H9 (cell line): ENCODE results near the gene MYO1E. TPM values are rescaled to one million over a fixed set of nuclear protein-coding genes. Genes with fewer than 3 reads are reported as not detected.
"Not testable (repeated sequence)": the region's sequence is repeated elsewhere in the genome, so short reads cannot be mapped to it uniquely, and the experiment has no call there.

Source experiments
- DNase-seq: peaks from one replicate; pipeline ENCODE4 v3.0.0-alpha.2; 2017
- H2AFZ ChIP-seq: one replicate; pipeline ENCODE4 v1.6.1; 2013; ENCODE audit warnings: mild to moderate bottlenecking, low read length, control low read depth, moderate library complexity
- H2AK5ac ChIP-seq: 2 replicates; pipeline ENCODE4 v1.6.1; 2013; ENCODE audit warnings: low read length, control low read depth, mixed read lengths; ENCODE audit not compliant: insufficient read length
- H2BK120ac ChIP-seq: one replicate; pipeline ENCODE4 v1.6.1; 2013; ENCODE audit warnings: low read depth, mild to moderate bottlenecking, low read length, control low read depth, inconsistent platforms; ENCODE audit not compliant: poor library complexity, severe bottlenecking
- H2BK12ac ChIP-seq: 2 replicates; pipeline ENCODE4 v1.6.1; 2013; ENCODE audit warnings: low read length, control low read depth, mixed read lengths, low read depth; ENCODE audit not compliant: insufficient read length
- H2BK15ac ChIP-seq: 2 replicates; pipeline ENCODE4 v1.6.1; 2013; ENCODE audit warnings: low read depth, low read length, control low read depth
- H2BK20ac ChIP-seq: one replicate; pipeline ENCODE4 v1.6.1; 2013; ENCODE audit warnings: low read depth, mild to moderate bottlenecking, low read length, control low read depth, inconsistent platforms; ENCODE audit not compliant: poor library complexity, severe bottlenecking
- H2BK5ac ChIP-seq: 2 replicates; pipeline ENCODE4 v1.6.1; 2013; ENCODE audit warnings: low read length, control low read depth, mixed read lengths; ENCODE audit not compliant: insufficient read length
- H3K14ac ChIP-seq: 2 replicates; pipeline ENCODE4 v1.6.1; 2013; ENCODE audit warnings: low read length, control low read depth; ENCODE audit not compliant: insufficient read depth
- H3K18ac ChIP-seq: 2 replicates; pipeline ENCODE4 v1.6.1; 2013; ENCODE audit warnings: low read depth, mild to moderate bottlenecking, mixed read lengths, low read length, control low read depth; ENCODE audit not compliant: insufficient read length
- H3K23ac ChIP-seq: 2 replicates; pipeline ENCODE4 v1.6.1; 2013; ENCODE audit warnings: low read length, control low read depth, mixed read lengths, low read depth; ENCODE audit not compliant: insufficient read length
- H3K23me2 ChIP-seq: 2 replicates; pipeline ENCODE4 v1.6.1; 2013; ENCODE audit warnings: low read depth, mild to moderate bottlenecking, mixed read lengths, low read length, control low read depth; ENCODE audit not compliant: insufficient read length, poor library complexity, severe bottlenecking
- H3K27ac ChIP-seq: 2 replicates; pipeline ENCODE4 v1.5.1; 2013; ENCODE audit warnings: low read length, control low read depth, mixed read lengths, low read depth; ENCODE audit not compliant: insufficient read length
- H3K27me3 ChIP-seq: 2 replicates; pipeline ENCODE4 v1.6.1; 2013; ENCODE audit warnings: low read length, control low read depth, inconsistent platforms; ENCODE audit not compliant: insufficient read depth
- H3K4ac ChIP-seq: 2 replicates; pipeline ENCODE4 v1.6.1; 2013; ENCODE audit warnings: low read depth, mild to moderate bottlenecking, control low read depth, inconsistent platforms, low read length, moderate library complexity
- H3K4me1 ChIP-seq: 2 replicates; pipeline ENCODE4 v1.6.1; 2013; ENCODE audit warnings: low read length, control low read depth, inconsistent platforms; ENCODE audit not compliant: insufficient read depth
- H3K4me2 ChIP-seq: 2 replicates; pipeline ENCODE4 v1.6.1; 2013; ENCODE audit warnings: low read length, control low read depth, mixed read lengths; ENCODE audit not compliant: insufficient read length, insufficient read depth
- H3K56ac ChIP-seq: 2 replicates; pipeline ENCODE4 v1.6.1; 2013; ENCODE audit warnings: low read depth, mild to moderate bottlenecking, mixed read lengths, low read length, control low read depth; ENCODE audit not compliant: insufficient read length
- H3K79me1 ChIP-seq: 2 replicates; pipeline ENCODE4 v1.6.1; 2013; ENCODE audit warnings: low read depth, mild to moderate bottlenecking, moderate library complexity, low read length, control low read depth, inconsistent platforms; ENCODE audit not compliant: insufficient read depth, poor library complexity, severe bottlenecking
- H3K79me2 ChIP-seq: 2 replicates; pipeline ENCODE4 v1.6.1; 2013; ENCODE audit warnings: low read length, control low read depth, inconsistent platforms; ENCODE audit not compliant: insufficient read depth
- H3K9ac ChIP-seq: 2 replicates; pipeline ENCODE4 v1.6.1; 2013; ENCODE audit warnings: low read length, control low read depth, mixed read lengths; ENCODE audit not compliant: insufficient read length; ENCODE audit errors: extremely low read depth
- H3K9me3 ChIP-seq: one replicate; pipeline ENCODE4 v1.6.1; 2013; ENCODE audit warnings: low read depth, low read length, inconsistent platforms; ENCODE audit not compliant: control insufficient read depth
- H3T11ph ChIP-seq: one replicate; pipeline ENCODE4 v1.6.1; 2013; ENCODE audit warnings: mild to moderate bottlenecking, low read length, control low read depth, inconsistent platforms
- H4K20me1 ChIP-seq: one replicate; pipeline ENCODE4 v1.6.1; 2013; ENCODE audit not compliant: control insufficient read depth, insufficient read length, insufficient read depth
- H4K5ac ChIP-seq: 2 replicates; pipeline ENCODE4 v1.6.1; 2013; ENCODE audit warnings: low read depth, mild to moderate bottlenecking, mixed read lengths, low read length, control low read depth; ENCODE audit not compliant: insufficient read length
- H4K8ac ChIP-seq: replicated peaks from 2 replicates; pipeline ENCODE4 v1.6.1; 2013; ENCODE audit warnings: low read length, control low read depth, mixed read lengths, low read depth; ENCODE audit not compliant: insufficient read length
- H4K91ac ChIP-seq: 2 replicates; pipeline ENCODE4 v1.6.1; 2013; ENCODE audit warnings: low read depth, mild to moderate bottlenecking, moderate library complexity, mixed read lengths, low read length, control low read depth; ENCODE audit not compliant: insufficient read length
- H3K27ac Mint-ChIP-seq, 3 experiments: 2 replicates in 2 of 3; 3 replicates in 1 of 3; pipeline ENCODE4 v1.8.0; 2020 to 2021; ENCODE audit warnings: mixed read lengths in 3 of 3, mild to moderate bottlenecking in 1 of 3, moderate library complexity in 1 of 3
- H3K27me3 Mint-ChIP-seq: 2 replicates; pipeline ENCODE4 v1.8.0; 2021; ENCODE audit warnings: low read depth, mild to moderate bottlenecking, moderate library complexity, mixed read lengths
- H3K36me3 Mint-ChIP-seq, 3 experiments: 2 replicates in 2 of 3; 3 replicates in 1 of 3; pipeline ENCODE4 v1.8.0; 2020 to 2021; ENCODE audit warnings: low read depth in 3 of 3, mixed read lengths in 3 of 3; ENCODE audit not compliant: insufficient read depth in 1 of 3
- H3K4me1 Mint-ChIP-seq, 2 experiments: 2 replicates each; pipeline ENCODE4 v1.8.0; 2020; ENCODE audit warnings: mixed read lengths in 2 of 2
- H3K4me3 Mint-ChIP-seq, 2 experiments: 2 replicates in 1 of 2; 3 replicates in 1 of 2; pipeline ENCODE4 v1.8.0; 2020 to 2021; ENCODE audit warnings: mild to moderate bottlenecking in 2 of 2, mixed read lengths in 2 of 2, moderate library complexity in 1 of 2
- H3K9me3 Mint-ChIP-seq, 2 experiments: 2 replicates in 1 of 2; 3 replicates in 1 of 2; pipeline ENCODE4 v1.8.0; 2020; ENCODE audit warnings: mild to moderate bottlenecking in 2 of 2, mixed read lengths in 2 of 2, moderate library complexity in 1 of 2
- WGBS: extraction: QIAGEN DNeasy Blood & Tissue Kit; methylation state at CpG from one replicate; pipeline ENCODE4 v1.1.7; 2013; ENCODE audit warnings: missing lambda C conversion rate, low lambda C conversion rate, mixed read lengths; ENCODE audit not compliant: insufficient read length; ENCODE audit errors: extremely low coverage; 5-methylcytosine and 5-hydroxymethylcytosine counted together
- total RNA-seq: library from RNA; stranded (reverse); gene quantifications from 2 replicates; pipeline ENCODE4 v1.2.1, GENCODE V29; 2021
- TF ChIP-seq, protein P1 (sequence below): fragments of 200-600 bp; sonication (generic); conservative IDR thresholded peaks from 3 replicates; pipeline ENCODE4 v1.8.0; 2021; ENCODE audit warnings: antibody characterized with exemption, mild to moderate bottlenecking

Gene MYO1E
- total RNA-seq, 1 experiment from 2014 or later = 235 TPM

DNA sequence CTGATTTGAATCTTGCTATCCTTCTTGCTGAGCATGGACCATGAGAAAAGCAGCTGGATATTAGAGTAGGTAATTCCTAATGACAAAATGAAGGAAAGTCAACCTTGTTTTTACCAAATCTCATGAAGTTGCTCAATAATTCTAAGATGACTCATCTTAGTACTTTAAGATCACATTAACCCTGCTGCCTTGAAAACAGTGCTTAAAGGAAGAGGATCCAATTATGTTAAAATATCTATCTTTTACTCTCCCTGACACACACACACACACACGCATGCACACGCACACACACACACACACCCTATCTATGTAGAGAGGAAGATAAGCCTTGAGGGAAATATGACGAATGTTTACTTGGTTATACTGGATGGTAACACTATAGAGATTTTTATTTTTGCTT lies 16.0 kb upstream of the MYO1E start:
- H3K18ac ChIP-seq = no peak overlapping the region
- Mint-ChIP-seq H3K27me3 (no peaks in the 10 kb centered on the region), H3K27ac (no peak overlapping the region), H3K4me3 (no peak overlapping the region), H3K36me3 (no peaks in the 10 kb centered on the region), H3K4me1 (peaks cover 9% of the 10 kb centered on the region in 2 experiments; a peak in 3 of 4 replicates), H3K9me3 (no peaks in the 10 kb centered on the region)
- WGBS = no CpG with 5 or more reads among the region's 3 CpGs
- no peaks in the 10 kb centered on the region for H3K9me3 ChIP-seq
- no peaks in the 10 kb centered on the region for H3K27me3 ChIP-seq
- H2AFZ ChIP-seq = no peak overlapping the region
- no peak overlapping the region for H3K4me2 ChIP-seq
- H3K9ac ChIP-seq = no peak overlapping the region
- H3K79me2 ChIP-seq = no peaks in the 10 kb centered on the region
- H3K56ac ChIP-seq = no peak overlapping the region
- H4K5ac ChIP-seq = no peak overlapping the region
- no peak overlapping the region for H2BK20ac ChIP-seq
- no peak overlapping the region for H3K27ac ChIP-seq
- no peak overlapping the region for H2AK5ac ChIP-seq
- H3K23ac ChIP-seq = no peak overlapping the region
- H4K20me1 ChIP-seq = no peaks in the 10 kb centered on the region
- no peak overlapping the region for H4K8ac ChIP-seq
- H3K23me2 ChIP-seq = no peaks in the 10 kb centered on the region
- TF ChIP-seq, protein P1, sequence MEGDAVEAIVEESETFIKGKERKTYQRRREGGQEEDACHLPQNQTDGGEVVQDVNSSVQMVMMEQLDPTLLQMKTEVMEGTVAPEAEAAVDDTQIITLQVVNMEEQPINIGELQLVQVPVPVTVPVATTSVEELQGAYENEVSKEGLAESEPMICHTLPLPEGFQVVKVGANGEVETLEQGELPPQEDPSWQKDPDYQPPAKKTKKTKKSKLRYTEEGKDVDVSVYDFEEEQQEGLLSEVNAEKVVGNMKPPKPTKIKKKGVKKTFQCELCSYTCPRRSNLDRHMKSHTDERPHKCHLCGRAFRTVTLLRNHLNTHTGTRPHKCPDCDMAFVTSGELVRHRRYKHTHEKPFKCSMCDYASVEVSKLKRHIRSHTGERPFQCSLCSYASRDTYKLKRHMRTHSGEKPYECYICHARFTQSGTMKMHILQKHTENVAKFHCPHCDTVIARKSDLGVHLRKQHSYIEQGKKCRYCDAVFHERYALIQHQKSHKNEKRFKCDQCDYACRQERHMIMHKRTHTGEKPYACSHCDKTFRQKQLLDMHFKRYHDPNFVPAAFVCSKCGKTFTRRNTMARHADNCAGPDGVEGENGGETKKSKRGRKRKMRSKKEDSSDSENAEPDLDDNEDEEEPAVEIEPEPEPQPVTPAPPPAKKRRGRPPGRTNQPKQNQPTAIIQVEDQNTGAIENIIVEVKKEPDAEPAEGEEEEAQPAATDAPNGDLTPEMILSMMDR = no peak
- no peaks in the 10 kb centered on the region for H3K4me1 ChIP-seq
- no peak overlapping the region for H2BK15ac ChIP-seq
- H3T11ph ChIP-seq = no peak overlapping the region
- no peak overlapping the region for H3K14ac ChIP-seq
- DNase-seq = no peak
- H4K91ac ChIP-seq = no peak overlapping the region
- H2BK5ac ChIP-seq = no peak overlapping the region
- no peaks in the 10 kb centered on the region for H3K79me1 ChIP-seq
- no peak overlapping the region for H2BK12ac ChIP-seq
- no peak overlapping the region for H3K4ac ChIP-seq
- H2BK120ac ChIP-seq = no peak overlapping the region

DNA sequence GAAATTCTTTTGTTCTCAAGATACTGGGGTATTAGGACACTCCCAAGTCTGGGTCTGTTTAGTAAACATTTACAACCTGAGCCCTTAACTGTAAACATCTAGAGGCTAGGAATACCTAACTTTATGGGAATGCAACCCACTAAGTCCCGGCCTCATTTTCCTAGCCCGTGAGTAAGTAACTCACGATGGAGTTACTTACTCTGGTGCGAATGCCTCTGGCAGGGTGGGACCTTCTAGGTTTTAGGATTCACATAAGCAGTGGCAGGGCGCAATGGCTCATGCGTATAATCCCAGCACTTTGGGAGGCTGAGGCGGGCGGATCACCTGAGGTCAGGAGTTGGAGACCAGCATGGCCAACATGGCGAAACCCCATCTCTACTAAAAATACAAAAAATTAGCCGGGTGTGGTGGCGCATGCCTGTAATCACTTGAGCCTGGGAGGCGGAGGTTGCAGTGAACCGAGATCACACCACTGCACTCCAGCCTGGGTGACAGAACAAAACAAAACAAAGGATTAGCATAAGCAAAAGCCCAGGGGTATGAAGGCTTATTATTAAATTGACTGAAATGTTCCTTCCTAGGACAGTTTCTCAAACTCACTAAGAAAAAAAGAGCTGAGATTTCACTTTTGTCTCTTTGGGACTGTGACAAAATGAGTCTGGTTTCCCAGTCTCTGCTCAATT lies 14.7 kb upstream of the MYO1E start:
- H3K23me2 ChIP-seq, H3K9me3 Mint-ChIP-seq: not testable (repeated sequence)

More for the DNA sequence above, 14.7 kb upstream of the MYO1E start:
- H3K4me1 Mint-ChIP-seq, H2BK15ac ChIP-seq, H4K91ac ChIP-seq, H3K27me3 Mint-ChIP-seq, DNase-seq, H2BK12ac ChIP-seq, H3K9me3 ChIP-seq, H3K18ac ChIP-seq, H4K8ac ChIP-seq, H3K4me1 ChIP-seq, H3K4ac ChIP-seq, H3K27me3 ChIP-seq, H3T11ph ChIP-seq, H2AFZ ChIP-seq, H3K14ac ChIP-seq, H3K4me2 ChIP-seq, H3K9ac ChIP-seq, H3K4me3 Mint-ChIP-seq, H4K20me1 ChIP-seq, H2BK120ac ChIP-seq, H3K36me3 Mint-ChIP-seq, H3K79me1 ChIP-seq, H3K23ac ChIP-seq, H4K5ac ChIP-seq, H3K79me2 ChIP-seq, H3K56ac ChIP-seq, H3K27ac Mint-ChIP-seq, H2BK20ac ChIP-seq, H2BK5ac ChIP-seq, H3K27ac ChIP-seq, H2AK5ac ChIP-seq: not testable (repeated sequence)
- no CpG with 5 or more reads among the region's 13 CpGs for WGBS
